ENCODE data around the gene CD164L2. TPM values are rescaled to one million over a fixed set of nuclear protein-coding genes. Genes with fewer than 3 reads are reported as not detected.
A peak's percentile ranks its signal among the peaks of the same experiment; 100 is the strongest.
"Not testable (repeated sequence)": the region's sequence is repeated elsewhere in the genome, so short reads cannot be mapped to it uniquely, and the experiment has no call there.

CD164L2 gene
- not detected for total RNA-seq

DNA sequence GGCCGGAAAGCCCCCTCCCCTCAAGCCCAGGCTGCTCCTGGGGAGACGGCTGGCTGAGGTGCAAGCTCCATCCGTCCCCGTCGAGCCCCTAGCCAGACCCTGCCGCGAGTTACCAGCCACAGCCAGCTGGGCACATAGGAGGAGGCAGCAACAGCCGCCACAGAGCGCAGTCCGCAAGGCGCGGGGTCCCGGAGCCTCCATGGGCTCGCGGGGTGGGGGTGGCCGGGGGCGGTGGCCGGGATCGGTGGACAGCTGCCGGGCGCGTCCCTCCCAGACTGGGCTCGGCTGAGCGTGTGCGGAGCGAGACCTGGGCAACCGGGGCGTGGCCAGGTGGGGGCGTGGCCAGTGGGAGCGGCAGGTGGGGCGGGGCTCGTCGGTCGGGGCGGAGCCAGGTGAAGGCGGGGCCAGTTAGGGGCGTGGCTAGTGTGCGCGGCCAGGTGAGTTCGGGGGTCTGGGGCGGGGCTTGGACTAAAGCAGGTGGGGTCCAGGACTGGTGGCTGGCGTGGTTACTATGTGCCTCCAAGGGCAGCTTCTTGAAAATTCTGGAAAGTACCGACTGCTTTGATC is at the start of gene CD164L2:
Gene CD164L2, minus strand, starts transcription at position 295 of the 567 bp plus-strand sequence. Its CDS starts 94 bp downstream, at position 201.
- Mint-ChIP-seq H3K27ac (peak within 1 kb of the TSS; percentile 64), H3K4me1 (no peaks in the 10 kb centered on the region), H3K9me3 (no peaks in the 10 kb centered on the region), H3K36me3 (ENCODE audit: low read depth) (no peaks in the 10 kb centered on the region), H3K27me3 (peaks cover 9% of the 10 kb centered on the region), H3K4me3 (no peak within 1 kb of the TSS)
- POLR2A ChIA-PET = no interaction called here
- CTCF ChIA-PET = interaction anchor here (0.5 to 2.4 kb wide), 9 partner anchors 11 to 884 kb away, joined by 3 to 8 read pairs (median 6); partner anchors contain the start of gene MAP3K6
- peak; percentile 39 for DNase-seq

DNA sequence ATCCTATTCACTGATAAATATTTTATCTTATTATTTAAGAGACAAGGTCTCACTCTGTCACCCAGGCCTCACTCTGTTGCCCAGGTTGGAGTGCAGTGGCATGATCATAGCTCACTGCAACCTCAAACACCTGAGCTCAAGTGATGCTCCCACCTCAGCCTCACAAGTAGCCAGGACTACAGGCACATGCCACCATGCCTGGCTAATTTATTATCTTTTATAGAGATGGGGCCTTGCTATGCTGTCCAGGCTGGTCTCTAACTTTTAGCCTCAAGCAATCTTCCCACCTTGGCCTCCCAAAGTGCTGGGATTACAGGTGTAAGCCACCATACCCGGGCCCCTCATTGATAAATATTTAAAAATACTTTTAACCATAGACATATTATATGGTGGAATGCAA is 49.6 kb upstream of the CD164L2 start:
- H3K27me3 Mint-ChIP-seq, CTCF ChIA-PET, DNase-seq, POLR2A ChIA-PET, H3K9me3 Mint-ChIP-seq, H3K27ac Mint-ChIP-seq, H3K4me3 Mint-ChIP-seq: not testable (repeated sequence)
- Mint-ChIP-seq H3K4me1 (peaks cover 85% of the 10 kb centered on the region), H3K36me3 (ENCODE audit: low read depth) (peaks cover 28% of the 10 kb centered on the region)

- CTCF ChIA-PET = no interaction called here
- Mint-ChIP-seq H3K27me3 (no peaks in the 10 kb centered on the region), H3K4me3 (peak overlapping the region; percentile 41), H3K4me1 (peaks cover 81% of the 10 kb centered on the region), H3K36me3 (ENCODE audit: low read depth) (peaks cover 35% of the 10 kb centered on the region), H3K9me3 (peaks cover under 1% of the 10 kb centered on the region), H3K27ac (peak overlapping the region; percentile 78)
- DNase-seq = no peak
- POLR2A ChIA-PET = no interaction called here
Observed at GRCh38 chr1:27431601-27431940, 48.4 kb upstream of the CD164L2 start.

- Mint-ChIP-seq H3K9me3 (no peaks in the 10 kb centered on the region), H3K36me3 (ENCODE audit: low read depth) (peaks cover 36% of the 10 kb centered on the region), H3K4me3 (peak overlapping the region; percentile 41), H3K27me3 (no peaks in the 10 kb centered on the region), H3K4me1 (peaks cover 78% of the 10 kb centered on the region), H3K27ac (peak overlapping the region; percentile 78)
- peak; percentile 57 for DNase-seq
- ChIA-PET CTCF (interaction anchor here (0.6 to 1.6 kb wide), 7 partner anchors 10 to 502 kb away, joined by 3 to 5 read pairs (median 4); no protein-coding TSS in a partner anchor), POLR2A (no interaction called here)
Observed at GRCh38 chr1:27430903-27431600, 47.9 kb upstream of the CD164L2 start.

- no peaks in the 10 kb centered on the region for H3K27me3 Mint-ChIP-seq
- peaks cover 69% of the 10 kb centered on the region for H3K4me1 Mint-ChIP-seq
- no peaks in the 10 kb centered on the region for H3K9me3 Mint-ChIP-seq
- H3K27ac Mint-ChIP-seq = peak overlapping the region; percentile 77
- ChIA-PET POLR2A (no interaction called here), CTCF (interaction anchor here (1.2 to 1.8 kb wide), 6 partner anchors 11 to 274 kb away, joined by 3 to 7 read pairs (median 4); partner anchors contain the start of genes MAP3K6 and SLC9A1)
- peak overlapping the region; percentile 74 for H3K4me3 Mint-ChIP-seq
- H3K36me3 Mint-ChIP-seq (ENCODE audit: low read depth) = peaks cover 37% of the 10 kb centered on the region
- no peak for DNase-seq
Observed at GRCh38 chr1:27429029-27429425, 45.9 kb upstream of the CD164L2 start.

DNA sequence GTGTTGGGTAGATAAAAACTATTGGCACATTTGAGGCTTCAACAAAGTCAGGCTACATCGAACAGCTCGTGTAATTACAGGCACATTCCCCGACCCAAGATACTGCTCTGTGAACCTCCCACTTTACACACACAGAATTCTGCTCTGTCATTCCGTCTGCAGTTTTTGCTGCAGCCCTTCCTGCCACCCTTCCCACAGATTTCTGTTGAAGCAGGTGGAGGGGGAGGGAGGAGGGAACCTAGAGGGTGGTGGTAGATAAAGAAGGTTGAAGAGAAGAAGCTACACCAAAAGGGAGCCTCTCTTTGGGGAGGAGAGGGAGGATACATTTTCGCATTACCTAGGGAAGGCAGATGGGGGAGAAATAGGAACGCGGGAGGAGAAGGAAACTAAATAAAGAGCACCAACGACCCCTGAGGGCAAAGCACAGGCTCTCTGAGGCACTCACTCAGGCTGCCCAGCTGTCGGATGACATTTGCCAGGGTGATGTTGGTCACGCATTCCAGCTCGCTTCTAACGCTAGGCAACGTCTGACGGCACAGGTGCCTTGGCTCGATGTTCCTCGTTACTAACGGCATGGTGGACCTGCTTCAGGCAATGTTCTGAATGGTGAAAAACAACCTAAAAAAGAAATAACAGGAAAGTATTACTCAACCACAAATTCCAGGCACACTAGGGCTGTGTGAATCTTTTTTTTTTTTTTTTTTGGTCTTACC is 45.3 kb upstream of the CD164L2 start:
- peaks cover 67% of the 10 kb centered on the region for H3K4me1 Mint-ChIP-seq
- peak overlapping the region; percentile 77 for H3K27ac Mint-ChIP-seq
- no peaks in the 10 kb centered on the region for H3K9me3 Mint-ChIP-seq
- DNase-seq = no peak
- ChIA-PET CTCF (interaction anchor here (0.7 to 1.6 kb wide), 8 partner anchors 12 to 274 kb away, joined by 3 to 7 read pairs (median 4); partner anchors contain the start of genes MAP3K6 and SLC9A1), POLR2A (no interaction called here)
- H3K36me3 Mint-ChIP-seq (ENCODE audit: low read depth) = peaks cover 39% of the 10 kb centered on the region
- H3K4me3 Mint-ChIP-seq = peak overlapping the region; percentile 74
- H3K27me3 Mint-ChIP-seq = no peaks in the 10 kb centered on the region

- ChIA-PET CTCF (interaction anchor here (0.6 to 1.6 kb wide), 8 partner anchors 12 to 273 kb away, joined by 3 to 7 read pairs (median 4); partner anchors contain the start of gene SLC9A1), POLR2A (no interaction called here)
- Mint-ChIP-seq H3K36me3 (ENCODE audit: low read depth) (peaks cover 39% of the 10 kb centered on the region), H3K27ac (peak overlapping the region; percentile 77), H3K9me3 (no peaks in the 10 kb centered on the region), H3K4me1 (peaks cover 62% of the 10 kb centered on the region), H3K27me3 (no peaks in the 10 kb centered on the region), H3K4me3 (peak overlapping the region; percentile 74)
- DNase-seq = no peak
Observed at GRCh38 chr1:27427816-27428315, 44.7 kb upstream of the CD164L2 start.

- POLR2A ChIA-PET = no interaction called here
- DNase-seq = no peak
- Mint-ChIP-seq H3K27me3 (no peaks in the 10 kb centered on the region), H3K4me1 (peaks cover 67% of the 10 kb centered on the region), H3K9me3 (no peaks in the 10 kb centered on the region), H3K36me3 (ENCODE audit: low read depth) (peaks cover 41% of the 10 kb centered on the region), H3K27ac (peak overlapping the region; percentile 9), H3K4me3 (no peak overlapping the region)
- CTCF ChIA-PET = interaction anchor here (0.6 to 1.6 kb wide), 3 partner anchors 11 to 201 kb away, joined by 3 to 4 read pairs (median 3); no protein-coding TSS in a partner anchor
Observed at GRCh38 chr1:27427329-27427728, 44.2 kb upstream of the CD164L2 start.

DNA sequence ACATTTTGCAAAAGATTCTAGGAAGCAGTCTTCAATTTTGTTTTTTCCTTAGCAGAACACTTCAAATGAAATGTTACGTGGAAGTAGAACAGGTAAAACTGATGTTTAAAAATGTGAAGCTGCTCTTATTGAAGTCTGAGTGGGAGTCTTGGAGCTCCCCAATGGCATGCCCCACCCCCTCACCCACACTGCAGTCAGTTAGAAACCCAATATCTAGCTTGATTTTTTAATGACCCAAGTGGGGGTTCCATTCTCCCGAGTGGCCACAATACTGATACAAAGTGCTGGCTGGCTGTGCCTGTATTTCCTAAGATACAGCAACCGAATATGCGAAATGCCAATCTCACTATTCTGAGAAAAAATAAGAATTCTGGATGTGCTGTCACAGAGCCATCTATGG is 40.6 kb upstream of the CD164L2 start:
- H3K4me1 Mint-ChIP-seq = peaks cover 53% of the 10 kb centered on the region

GRCh38 chr1:27418326-27419185 is 35.4 kb upstream of the CD164L2 start:
- no peaks in the 10 kb centered on the region for H3K9me3 Mint-ChIP-seq
- no peaks in the 10 kb centered on the region for H3K27me3 Mint-ChIP-seq
- POLR2A ChIA-PET = no interaction called here
- no peak for DNase-seq
- H3K4me3 Mint-ChIP-seq = no peak overlapping the region
- H3K27ac Mint-ChIP-seq = peak overlapping the region; percentile 62
- H3K4me1 Mint-ChIP-seq = peaks cover 41% of the 10 kb centered on the region
- H3K36me3 Mint-ChIP-seq (ENCODE audit: low read depth) = peaks cover 53% of the 10 kb centered on the region
- CTCF ChIA-PET = interaction anchor here (0.6 to 1.0 kb wide), 3 partner anchors 11 to 221 kb away, joined by 3 to 4 read pairs (median 3); no protein-coding TSS in a partner anchor

More for the DNA sequence above, 40.6 kb upstream of the CD164L2 start:
- H3K9me3 Mint-ChIP-seq = no peaks in the 10 kb centered on the region
- no peak overlapping the region for H3K27ac Mint-ChIP-seq
- H3K27me3 Mint-ChIP-seq = no peaks in the 10 kb centered on the region
- H3K36me3 Mint-ChIP-seq (ENCODE audit: low read depth) = peaks cover 43% of the 10 kb centered on the region
- no peak overlapping the region for H3K4me3 Mint-ChIP-seq
- DNase-seq = no peak
- CTCF ChIA-PET = interaction anchor here (2.3 to 3.9 kb wide), 2 partner anchors 15 to 29 kb away, joined by 6 to 14 read pairs; no protein-coding TSS in a partner anchor
- POLR2A ChIA-PET = interaction anchor here (1.0 kb wide), 1 partner anchor 21 kb away, joined by 3 read pairs; no protein-coding TSS in a partner anchor

DNA sequence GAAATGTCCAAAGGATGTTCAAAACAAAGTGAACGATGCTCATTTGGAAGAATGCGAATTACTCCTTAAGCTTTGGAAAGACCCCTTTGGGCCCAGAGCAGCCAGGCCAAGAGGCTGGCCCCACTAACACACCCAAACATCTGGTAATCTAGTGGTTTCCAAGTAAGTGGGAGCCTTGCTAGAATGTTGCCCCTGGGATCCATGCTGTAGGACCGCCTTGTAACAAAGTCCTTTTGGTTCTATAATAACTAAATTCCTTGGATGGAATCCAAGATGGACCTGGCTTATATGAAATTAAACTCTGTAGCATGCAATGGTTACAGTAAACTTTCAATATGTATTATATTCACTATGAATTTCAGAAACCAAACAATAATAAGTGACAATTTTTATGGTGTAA is 34.6 kb upstream of the CD164L2 start:
- DNase-seq = no peak
- Mint-ChIP-seq H3K36me3 (ENCODE audit: low read depth) (peaks cover 62% of the 10 kb centered on the region), H3K4me3 (no peak overlapping the region), H3K27me3 (no peaks in the 10 kb centered on the region), H3K4me1 (peaks cover 39% of the 10 kb centered on the region), H3K27ac (no peak overlapping the region), H3K9me3 (no peaks in the 10 kb centered on the region)
- CTCF ChIA-PET = interaction anchor here (0.8 kb wide), 1 partner anchor 12 kb away, joined by 4 read pairs; no protein-coding TSS in a partner anchor
- POLR2A ChIA-PET = no interaction called here

Measured in activated CD4-positive, alpha-beta T cell treated with anti-CD3 and anti-CD28 coated beads, Interleukin-2, amount 10 ng/mL, durations not matched to agents 7 days and 5 days (primary cell).